ENCODE data around the gene AIFM3. TPM values are rescaled to one million over a fixed set of nuclear protein-coding genes. Genes with fewer than 3 reads are reported as not detected.
A peak's percentile ranks its signal among the peaks of the same experiment; 100 is the strongest.

Gene AIFM3
- total and polyA plus RNA-seq, 2 of the 13 experiments (the other 11 are each of a cell fraction or from before 2014, with no cell fraction given): 9.0 to 15.3 TPM

GRCh38 chr22:20918663-20919218 is 48.3 kb upstream of the AIFM3 start:
- ChIA-PET POLR2A (interaction anchor here (1.0 to 1.6 kb wide), 2 partner anchors 8 to 14 kb away, joined by 3 to 5 read pairs; no protein-coding TSS in a partner anchor), CTCF (ENCODE audit: low intra/inter-chr PET ratio, low total read pairs) (no interaction called here)
- H3K4me2 ChIP-seq (ENCODE audit: low read depth, low read length): peak overlapping the region; percentile 88
- TF ChIP-seq SAP130 (CRISPR knock-in tag; IDR thresholded peaks at IDR 0.05; ENCODE audit: low read depth): peak; percentile 48; the same call in 1 of the 2 replicates
- TF ChIP-seq, protein P1, sequence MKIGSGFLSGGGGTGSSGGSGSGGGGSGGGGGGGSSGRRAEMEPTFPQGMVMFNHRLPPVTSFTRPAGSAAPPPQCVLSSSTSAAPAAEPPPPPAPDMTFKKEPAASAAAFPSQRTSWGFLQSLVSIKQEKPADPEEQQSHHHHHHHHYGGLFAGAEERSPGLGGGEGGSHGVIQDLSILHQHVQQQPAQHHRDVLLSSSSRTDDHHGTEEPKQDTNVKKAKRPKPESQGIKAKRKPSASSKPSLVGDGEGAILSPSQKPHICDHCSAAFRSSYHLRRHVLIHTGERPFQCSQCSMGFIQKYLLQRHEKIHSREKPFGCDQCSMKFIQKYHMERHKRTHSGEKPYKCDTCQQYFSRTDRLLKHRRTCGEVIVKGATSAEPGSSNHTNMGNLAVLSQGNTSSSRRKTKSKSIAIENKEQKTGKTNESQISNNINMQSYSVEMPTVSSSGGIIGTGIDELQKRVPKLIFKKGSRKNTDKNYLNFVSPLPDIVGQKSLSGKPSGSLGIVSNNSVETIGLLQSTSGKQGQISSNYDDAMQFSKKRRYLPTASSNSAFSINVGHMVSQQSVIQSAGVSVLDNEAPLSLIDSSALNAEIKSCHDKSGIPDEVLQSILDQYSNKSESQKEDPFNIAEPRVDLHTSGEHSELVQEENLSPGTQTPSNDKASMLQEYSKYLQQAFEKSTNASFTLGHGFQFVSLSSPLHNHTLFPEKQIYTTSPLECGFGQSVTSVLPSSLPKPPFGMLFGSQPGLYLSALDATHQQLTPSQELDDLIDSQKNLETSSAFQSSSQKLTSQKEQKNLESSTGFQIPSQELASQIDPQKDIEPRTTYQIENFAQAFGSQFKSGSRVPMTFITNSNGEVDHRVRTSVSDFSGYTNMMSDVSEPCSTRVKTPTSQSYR (CRISPR knock-in tag; IDR thresholded peaks at IDR 0.05; ENCODE audit: borderline replicate concordance): 0 out of 2 replicates have a peak, but pooled peaks have one; percentile 16
- 0 out of 2 replicates have a peak, but pooled peaks have one; percentile 39 for TF ChIP-seq ZC3H13 (CRISPR knock-in tag; IDR thresholded peaks at IDR 0.05)
- TF ChIP-seq ZNF446 (CRISPR knock-in tag; IDR thresholded peaks at IDR 0.05): no peak
- peak; percentile 39; the same call in 1 of the 2 replicates for TF ChIP-seq ZNF460 (CRISPR knock-in tag; IDR thresholded peaks at IDR 0.05; ENCODE audit: borderline replicate concordance)
- H2AFZ ChIP-seq (ENCODE audit: low read length): no peak overlapping the region
- H3K79me2 ChIP-seq (ENCODE audit: insufficient read depth, low read length): peaks cover 63% of the 10 kb centered on the region
- peaks cover 50% of the 10 kb centered on the region for H3K4me1 ChIP-seq (ENCODE audit: insufficient read depth, low read length)
- H3K27ac ChIP-seq (ENCODE audit: extremely low read length, insufficient read depth, low read length): peak overlapping the region; percentile 50
- in situ Hi-C loops (cut with HindIII; ENCODE audit: extremely low pct_ligation_motif_present, low pct_unique_long_range_greater_than_20kb): loop anchor here (5.0 kb wide), 1 partner anchor 34 kb away; no protein-coding TSS in a partner anchor
- peak; percentile 20 for DNase-seq (ENCODE audit: low spot score)
- no peak for FAIRE-seq
- peaks cover 46% of the 10 kb centered on the region for H4K20me1 ChIP-seq (ENCODE audit: insufficient read depth, low read length)
- ATAC-seq: no peak
- intact Hi-C loops (cut with micrococcal nuclease; ENCODE audit: unreplicated experiment): no loop called here
- BruUV-seq (replicated peaks): no TSS peak
- H3K9ac ChIP-seq (ENCODE audit: insufficient read depth, low read depth, low read length): peak overlapping the region; percentile 97
- peak overlapping the region; percentile 96 to 100 (median 98) for H3K4me3 ChIP-seq (replicated peaks in 1 of 3; ENCODE audit: insufficient read depth in 1 of 3, low read depth in 2 of 3, low read length in 3 of 3)
- 2% methylated on average over 13 of the region's 19 CpGs for WGBS (ENCODE audit: low lambda C conversion rate)
- H3K27me3 ChIP-seq (ENCODE audit: control insufficient read depth in 1 of 2, insufficient read depth in 2 of 2, low read length in 2 of 2): no peaks in the 10 kb centered on the region; a peak in 1 of 5 replicates
- H3K9me3 ChIP-seq (ENCODE audit: low read length): no peaks in the 10 kb centered on the region
- peaks cover 0 to 4% of the 10 kb centered on the region in 2 experiments; a peak in 2 of 5 replicates for H3K36me3 ChIP-seq (replicated peaks in 1 of 2; ENCODE audit: control insufficient read depth in 1 of 2, insufficient read depth in 2 of 2, low read length in 2 of 2)
